Endothelial cell of umbilical vein (primary cell): ENCODE results near the gene PRR5L. TPM values are rescaled to one million over a fixed set of nuclear protein-coding genes. Genes with fewer than 3 reads are reported as not detected.

Source experiments
- BruUV-seq: library from RNA; stranded (reverse); fragments of 400-500 nt; replicated peaks from 2 replicates; lab custom pipeline; 2021; lab: Mats Ljungman, UMichigan
- CTCF ChIA-PET: fragments of 300-600, 350-600 bp; sonication (Branson Sonifier 250); formaldehyde crosslinking; loops from one replicate; lab custom pipeline; 2021; ENCODE audit warnings: antibody characterized with exemption, inconsistent platforms; lab: Charles Lee
- POLR2A ChIA-PET: fragments of 300-600, 350-600 bp; sonication (Branson Sonifier 250); formaldehyde crosslinking; loops from one replicate; lab custom pipeline; 2021; ENCODE audit warnings: antibody characterized with exemption, inconsistent platforms; lab: Charles Lee
- DNase-seq: peaks from one replicate; pipeline ENCODE4 v3.0.0-alpha.2; 2011; ENCODE audit warnings: low read depth, low spot score
- FAIRE-seq: peaks from 2 replicates; lab custom pipeline; 2011; peaks lifted over from hg19 to GRCh38; lab: Jason Lieb, UNC
- H2AFZ ChIP-seq: 2 replicates; pipeline ENCODE4 v1.6.0; 2012; ENCODE audit warnings: low read depth, low read length, control low read depth, inconsistent platforms
- H3K27ac ChIP-seq: 2 replicates; pipeline ENCODE4 v1.5.1; 2011; ENCODE audit warnings: low read depth, mild to moderate bottlenecking, control low read depth, low read length, moderate library complexity; ENCODE audit not compliant: insufficient read depth
- H3K27me3 ChIP-seq, 2 experiments: 2 replicates each; pipeline versions ENCODE4 v1.6.0 to v1.6.1; 2011; ENCODE audit warnings: low read length in 2 of 2, mixed read lengths in 1 of 2; ENCODE audit not compliant: control insufficient read depth in 2 of 2, insufficient read depth in 2 of 2
- H3K36me3 ChIP-seq, 2 experiments: 2 replicates in 1 of 2; 3 replicates in 1 of 2; pipeline ENCODE4 v1.5.1; 2011; ENCODE audit warnings: low read length in 2 of 2, mild to moderate bottlenecking in 1 of 2, moderate library complexity in 1 of 2; ENCODE audit not compliant: control insufficient read depth in 2 of 2, insufficient read depth in 2 of 2; ENCODE audit errors: extremely low read depth in 1 of 2
- H3K4me1 ChIP-seq: 3 replicates; pipeline ENCODE4 v1.5.1; 2011; ENCODE audit warnings: mild to moderate bottlenecking, low read length; ENCODE audit not compliant: control insufficient read depth, insufficient read depth; ENCODE audit errors: extremely low read depth
- H3K4me2 ChIP-seq: 2 replicates; pipeline ENCODE4 v1.6.1; 2011; ENCODE audit warnings: low read length, control low read depth, mixed read lengths; ENCODE audit not compliant: insufficient read depth
- H3K4me3 ChIP-seq, 3 experiments: fragments of 200-600 bp in 1 of 3; sonication (generic), shearing (Covaris generic) in 1 of 3; replicated peaks in 1 of 3; 2 replicates each; pipeline ENCODE4 v1.5.1; 2011 to 2016; ENCODE audit warnings: control low read depth in 3 of 3, low read length in 3 of 3, mild to moderate bottlenecking in 2 of 3, inconsistent platforms in 1 of 3, low read depth in 1 of 3, moderate library complexity in 1 of 3; ENCODE audit not compliant: insufficient read depth in 1 of 3
- H3K79me2 ChIP-seq: 2 replicates; pipeline ENCODE4 v1.6.0; 2012; ENCODE audit warnings: low read length, inconsistent platforms; ENCODE audit not compliant: control insufficient read depth, insufficient read depth
- H3K9ac ChIP-seq: replicated peaks from 2 replicates; pipeline ENCODE3; 2011; ENCODE audit warnings: low read length, control low read depth; ENCODE audit not compliant: insufficient read depth; ENCODE audit errors: extremely low read depth
- H3K9me1 ChIP-seq: replicated peaks from 3 replicates; pipeline ENCODE4 v1.6.0; 2011; ENCODE audit warnings: mild to moderate bottlenecking, low read length; ENCODE audit not compliant: control insufficient read depth, insufficient read depth; ENCODE audit errors: extremely low read depth
- H3K9me3 ChIP-seq: replicated peaks from 2 replicates; pipeline ENCODE4 v1.5.1; 2012; ENCODE audit warnings: low read length, inconsistent platforms; ENCODE audit not compliant: control insufficient read depth, insufficient read depth
- H4K20me1 ChIP-seq: replicated peaks from 2 replicates; pipeline ENCODE3; 2011; ENCODE audit warnings: mild to moderate bottlenecking, low read length; ENCODE audit not compliant: control insufficient read depth, insufficient read depth; ENCODE audit errors: extremely low read depth
- CTCF ChIP-seq, 2 donors: IDR thresholded peaks; 1 replicate in 1 of 2; 2 replicates in 1 of 2; pipeline ENCODE4 v1.5.1; 2011; ENCODE audit warnings: low read length in 2 of 2, mild to moderate bottlenecking in 2 of 2, moderate library complexity in 2 of 2, control low read depth in 1 of 2, inconsistent platforms in 1 of 2, low read depth in 1 of 2; ENCODE audit not compliant: insufficient read depth in 1 of 2; ENCODE audit errors: extremely low read depth in 1 of 2
- EZH2 ChIP-seq: IDR thresholded peaks from 2 replicates; pipeline ENCODE4 v1.6.1; 2012; ENCODE audit warnings: borderline replicate concordance, low read depth, mild to moderate bottlenecking, moderate library complexity, low read length, inconsistent platforms; ENCODE audit not compliant: severe bottlenecking
- FOS ChIP-seq: IDR thresholded peaks from 2 replicates; pipeline ENCODE4 v1.6.1; 2011; ENCODE audit warnings: mild to moderate bottlenecking, low read length, moderate library complexity, borderline replicate concordance; ENCODE audit not compliant: insufficient read depth
- GATA2 ChIP-seq: IDR thresholded peaks from 2 replicates; pipeline ENCODE4 v1.7.0; 2011; ENCODE audit warnings: low read depth, mild to moderate bottlenecking, moderate library complexity, mixed read lengths, low read length; ENCODE audit not compliant: insufficient read length, insufficient read depth
- JUN ChIP-seq: IDR thresholded peaks from 2 replicates; pipeline ENCODE4 v1.6.1; 2011; ENCODE audit warnings: borderline replicate concordance, low read depth; ENCODE audit not compliant: insufficient read length, insufficient read depth
- MYC ChIP-seq: IDR thresholded peaks from one replicate; pipeline ENCODE4 v1.6.1; 2011; ENCODE audit warnings: mild to moderate bottlenecking, low read depth, low read length
- POLR2A ChIP-seq: IDR thresholded peaks from 2 replicates; pipeline ENCODE4 v1.6.1; 2012; ENCODE audit warnings: low read depth, mild to moderate bottlenecking, control low read depth, low read length
- POLR2AphosphoS5 ChIP-seq: IDR thresholded peaks from 2 replicates; pipeline ENCODE4 v1.6.1; 2012; ENCODE audit warnings: low read depth, mild to moderate bottlenecking, control low read depth, low read length, moderate library complexity; ENCODE audit not compliant: insufficient read depth
- dilution Hi-C: fragments of 300-500 bp; cut with MboI; formaldehyde crosslinking; loops from one replicate; pipeline ENCODE4 v1.15.0; 2019; ENCODE audit warnings: low sequenced_read_pairs; ENCODE audit not compliant: extremely low pct_ligation_motif_present
- intact Hi-C: fragments of 100-400 bp; cut with micrococcal nuclease; formaldehyde crosslinking; loops from one replicate; pipeline ENCODE4 v1.10.0; 2022
- polyA plus RNA-seq, 4 experiments: library from polyadenylated mRNA; depleted of rRNA in 3 of 4; stranded (reverse) in 3 of 4; unstranded in 1 of 4; fragments of >200 nt; gene quantifications; 2 replicates each; pipeline versions ENCODE4 v1.2.1 to v1.2.3, GENCODE V29; 2011 to 2012; ENCODE audit warnings: missing spikeins in 1 of 4
- total RNA-seq: library from RNA; stranded (reverse); gene quantifications from 2 replicates; pipeline ENCODE4 v1.2.3, GENCODE V29; 2021
- TF ChIP-seq, protein P1 (sequence below): IDR thresholded peaks from 2 replicates; pipeline ENCODE4 v1.6.1; 2011; ENCODE audit not compliant: insufficient read depth, insufficient read length

Gene PRR5L
- total and polyA plus RNA-seq, 2 donors (not counting 3 experiments of a cell fraction or from before 2014, with no cell fraction given), result 2.5 to 6.1 TPM

DNA sequence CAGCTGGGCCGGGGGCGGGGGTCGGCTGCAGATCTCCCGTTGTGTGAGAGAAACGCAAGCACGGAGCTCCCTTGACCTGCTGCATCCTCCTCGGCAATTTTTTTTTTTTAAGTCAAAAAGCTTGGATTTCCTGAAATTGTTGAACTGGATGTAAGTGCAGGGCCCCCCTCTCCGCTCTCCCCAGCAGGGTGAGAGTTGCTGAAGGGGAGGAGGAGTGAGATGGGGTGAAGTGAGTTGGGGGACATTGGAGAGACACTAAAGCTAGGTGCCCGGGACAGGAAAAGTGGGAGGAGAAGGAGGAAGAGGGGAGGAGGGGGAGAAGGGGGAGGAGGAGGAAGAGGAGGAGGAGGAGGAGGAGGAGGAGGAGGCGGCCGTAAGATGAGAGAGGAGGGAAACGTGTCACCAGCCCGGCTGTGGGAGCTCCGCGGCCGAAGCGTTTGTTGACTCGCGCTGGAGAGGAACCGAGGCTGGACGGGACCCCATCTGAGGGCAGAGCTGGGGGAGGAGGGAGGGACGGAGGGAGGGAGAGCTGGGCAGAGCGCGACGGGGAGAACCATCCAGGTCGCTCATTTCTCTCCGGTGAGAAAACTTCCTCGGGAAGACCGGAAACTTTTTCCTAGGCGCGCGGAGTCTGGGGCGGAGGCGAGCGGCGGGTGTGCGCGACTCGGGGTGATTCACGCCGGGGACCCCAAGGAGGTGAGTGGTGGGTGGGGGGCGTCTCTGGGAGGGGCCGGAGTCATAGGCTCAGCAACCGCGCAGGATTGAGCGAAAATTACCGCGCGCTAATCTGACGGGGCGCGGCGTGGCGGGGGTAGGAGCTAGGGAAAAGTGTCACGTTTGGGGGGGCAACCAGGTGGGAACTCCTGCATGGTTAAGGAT is 80.2 kb downstream of the PRR5L start:
- no peaks in the 10 kb centered on the region for H3K9me1 ChIP-seq
- no TSS peak for BruUV-seq
- H3K36me3 ChIP-seq, result peaks cover 0 to 3% of the 10 kb centered on the region in 2 experiments
- TF ChIP-seq POLR2AphosphoS5 (no peak), GATA2 (no peak), EZH2 (no peak), MYC (no peak), POLR2A (no peak), JUN (no peak), FOS (no peak), CTCF (IDR thresholded peaks at IDR 0.05; ENCODE audit: extremely low read depth in 1 of 2, insufficient read depth in 1 of 2, low read depth in 1 of 2, low read length in 2 of 2) (no peak)
- TF ChIP-seq, protein P1, sequence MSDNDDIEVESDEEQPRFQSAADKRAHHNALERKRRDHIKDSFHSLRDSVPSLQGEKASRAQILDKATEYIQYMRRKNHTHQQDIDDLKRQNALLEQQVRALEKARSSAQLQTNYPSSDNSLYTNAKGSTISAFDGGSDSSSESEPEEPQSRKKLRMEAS, result no peak
- FAIRE-seq (peak; percentile 74), DNase-seq (peak; percentile 25)
- H3K79me2 ChIP-seq, result no peaks in the 10 kb centered on the region
- ChIA-PET POLR2A (interaction anchor here (0.8 kb wide), 1 partner anchor 124 kb away, joined by 7 read pairs; no protein-coding TSS in a partner anchor), CTCF (interaction anchor here (0.6 to 6.1 kb wide), 25 partner anchors 9 to 165 kb away, joined by 3 to 61 read pairs (median 6); partner anchors contain the start of genes COMMD9 and TRAF6)
- no peaks in the 10 kb centered on the region for H4K20me1 ChIP-seq
- peak overlapping the region; percentile 53 to 74 (median 69) for H3K4me3 ChIP-seq
- dilution Hi-C loops, result no loop called here
- intact Hi-C loops, result loop anchor here (1.0 to 2.0 kb wide), 3 partner anchors 33 to 84 kb away; no protein-coding TSS in a partner anchor
- H3K9me3 ChIP-seq, result no peaks in the 10 kb centered on the region
- peak overlapping the region; percentile 85 for H3K4me2 ChIP-seq
- no peak overlapping the region for H3K27ac ChIP-seq
- H3K4me1 ChIP-seq, result peaks cover 10% of the 10 kb centered on the region
- H3K27me3 ChIP-seq, result peaks cover 19 to 20% of the 10 kb centered on the region in 2 experiments
- peak overlapping the region; percentile 77 for H2AFZ ChIP-seq
- H3K9ac ChIP-seq, result no peak overlapping the region
